Measurements from ENCODE around the gene FCHO1. TPM values are rescaled to one million over a fixed set of nuclear protein-coding genes. Genes with fewer than 3 reads are reported as not detected.

FCHO1 gene
- total RNA-seq (2014; rRNA removed; shearing (Covaris generic)): 0.42 and 1.2 TPM in 2 replicates

GRCh38 chr19:17751103-17751911 is at the start of gene FCHO1:
Gene FCHO1, plus strand, starts transcription at chr19:17751477. Its CDS starts 3,688 bp downstream, at chr19:17755165.
- no peak for DNase-seq (ENCODE audit: low spot score)

- no peak for DNase-seq (ENCODE audit: low spot score)
These were observed 47.3 kb upstream of the FCHO1 start for GRCh38 chr19:17703824-17704463.

GRCh38 chr19:17706750-17707181 is 44.5 kb upstream of the FCHO1 start:
- DNase-seq (ENCODE audit: low spot score): no peak

- no peak for DNase-seq (ENCODE audit: low spot score)
These were observed 39.4 kb upstream of the FCHO1 start for GRCh38 chr19:17711851-17712250.

- DNase-seq (ENCODE audit: low spot score): no peak
These were observed 34.9 kb upstream of the FCHO1 start for GRCh38 chr19:17716309-17716929.

GRCh38 chr19:17718550-17718946 is 32.7 kb upstream of the FCHO1 start:
- DNase-seq (ENCODE audit: low spot score): no peak

- peak; percentile 33 for DNase-seq (ENCODE audit: low spot score)
These were observed 32.1 kb upstream of the FCHO1 start, which contains the start of gene MAP1S for GRCh38 chr19:17718947-17719711. Gene MAP1S, plus strand, starts transcription at chr19:17719480. Its CDS starts 23 bp downstream, at chr19:17719503.

- DNase-seq (ENCODE audit: low spot score): peak; percentile 7
These were observed 31.4 kb upstream of the FCHO1 start for GRCh38 chr19:17719730-17720400.

GRCh38 chr19:17720440-17720839 is 30.8 kb upstream of the FCHO1 start:
- DNase-seq (ENCODE audit: low spot score): no peak

- DNase-seq (ENCODE audit: low spot score): no peak
These were observed 30.1 kb upstream of the FCHO1 start for GRCh38 chr19:17721111-17721628.

- DNase-seq (ENCODE audit: low spot score): no peak
These were observed 29.5 kb upstream of the FCHO1 start for GRCh38 chr19:17721821-17722220.

- DNase-seq (ENCODE audit: low spot score): no peak
These were observed 28.5 kb upstream of the FCHO1 start for GRCh38 chr19:17722655-17723240.

- no peak for DNase-seq (ENCODE audit: low spot score)
These were observed 26.6 kb upstream of the FCHO1 start for GRCh38 chr19:17724655-17725054.

GRCh38 chr19:17725422-17726078 is 25.7 kb upstream of the FCHO1 start:
- DNase-seq (ENCODE audit: low spot score): no peak

- no peak for DNase-seq (ENCODE audit: low spot score)
These were observed 25.0 kb upstream of the FCHO1 start for GRCh38 chr19:17726136-17726741.

GRCh38 chr19:17726964-17727773 is 24.1 kb upstream of the FCHO1 start:
- no peak for DNase-seq (ENCODE audit: low spot score)

- no peak for DNase-seq (ENCODE audit: low spot score)
These were observed 23.4 kb upstream of the FCHO1 start for GRCh38 chr19:17727843-17728242.

- no peak for DNase-seq (ENCODE audit: low spot score)
These were observed 18.1 kb upstream of the FCHO1 start for GRCh38 chr19:17733127-17733526.

GRCh38 chr19:17734146-17734545 is 17.1 kb upstream of the FCHO1 start:
- no peak for DNase-seq (ENCODE audit: low spot score)

All from HT-29 (cell line).